ENCODE measurements around the gene DNAJB4. TPM values are rescaled to one million over a fixed set of nuclear protein-coding genes. Genes with fewer than 3 reads are reported as not detected.

DNAJB4 gene
- total RNA-seq, 1 donor from 2014 or later: 23.2 TPM

DNA sequence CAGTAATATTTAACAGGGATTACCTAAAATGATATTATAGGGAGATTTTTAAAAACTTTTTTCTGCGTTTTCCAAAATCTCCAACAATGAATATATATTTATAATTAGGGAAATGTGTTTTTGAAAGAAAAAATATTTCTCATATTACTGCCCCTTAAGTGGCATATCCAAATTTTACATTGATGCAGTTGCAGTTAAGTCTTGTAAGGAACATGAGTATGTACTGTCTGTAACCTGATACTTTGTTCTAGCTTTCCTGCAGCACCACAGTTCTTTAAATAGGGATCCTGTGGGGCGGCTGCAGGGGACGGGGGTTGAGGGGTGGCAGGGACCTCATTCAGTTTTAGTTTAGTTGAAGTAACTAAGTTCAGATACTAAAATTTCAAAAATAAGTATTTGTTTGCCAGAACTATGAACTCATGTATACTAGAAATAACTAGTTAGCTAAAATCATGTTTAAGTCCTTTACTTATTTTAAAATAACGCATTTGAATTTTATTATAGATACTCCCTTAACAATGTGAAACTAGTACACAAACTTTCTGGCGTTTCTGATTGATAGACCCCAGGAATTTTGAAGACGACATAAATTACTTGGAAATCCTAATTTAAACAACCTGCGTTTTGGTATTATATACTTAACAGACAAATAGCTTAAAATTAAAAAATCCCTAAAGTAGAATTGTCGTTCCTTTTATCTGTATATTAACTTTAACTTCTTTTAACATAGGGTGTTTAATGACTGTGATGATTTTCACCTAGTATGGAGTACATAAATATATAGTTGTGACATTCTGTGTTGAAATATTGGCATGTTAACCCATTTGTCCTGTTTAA is 639 bp upstream of the DNAJB4 start:
- peaks cover 2% of the 10 kb centered on the region for H3K27me3 Mint-ChIP-seq (ENCODE audit: low read depth)
- peak; percentile 32 for DNase-seq (ENCODE audit: low read depth, low spot score)
- no peaks in the 10 kb centered on the region for H3K9me3 Mint-ChIP-seq
- peak overlapping the region; percentile 75 for H3K4me3 Mint-ChIP-seq
- peaks cover 40% of the 10 kb centered on the region for H3K4me1 Mint-ChIP-seq
- H3K36me3 Mint-ChIP-seq (ENCODE audit: low read depth): no peaks in the 10 kb centered on the region
- H3K27ac Mint-ChIP-seq (ENCODE audit: unreplicated experiment): peak overlapping the region; percentile 96
- TF ChIP-seq, protein P1, sequence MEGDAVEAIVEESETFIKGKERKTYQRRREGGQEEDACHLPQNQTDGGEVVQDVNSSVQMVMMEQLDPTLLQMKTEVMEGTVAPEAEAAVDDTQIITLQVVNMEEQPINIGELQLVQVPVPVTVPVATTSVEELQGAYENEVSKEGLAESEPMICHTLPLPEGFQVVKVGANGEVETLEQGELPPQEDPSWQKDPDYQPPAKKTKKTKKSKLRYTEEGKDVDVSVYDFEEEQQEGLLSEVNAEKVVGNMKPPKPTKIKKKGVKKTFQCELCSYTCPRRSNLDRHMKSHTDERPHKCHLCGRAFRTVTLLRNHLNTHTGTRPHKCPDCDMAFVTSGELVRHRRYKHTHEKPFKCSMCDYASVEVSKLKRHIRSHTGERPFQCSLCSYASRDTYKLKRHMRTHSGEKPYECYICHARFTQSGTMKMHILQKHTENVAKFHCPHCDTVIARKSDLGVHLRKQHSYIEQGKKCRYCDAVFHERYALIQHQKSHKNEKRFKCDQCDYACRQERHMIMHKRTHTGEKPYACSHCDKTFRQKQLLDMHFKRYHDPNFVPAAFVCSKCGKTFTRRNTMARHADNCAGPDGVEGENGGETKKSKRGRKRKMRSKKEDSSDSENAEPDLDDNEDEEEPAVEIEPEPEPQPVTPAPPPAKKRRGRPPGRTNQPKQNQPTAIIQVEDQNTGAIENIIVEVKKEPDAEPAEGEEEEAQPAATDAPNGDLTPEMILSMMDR (conservative IDR thresholded peaks at IDR 0.05): no peak

DNA sequence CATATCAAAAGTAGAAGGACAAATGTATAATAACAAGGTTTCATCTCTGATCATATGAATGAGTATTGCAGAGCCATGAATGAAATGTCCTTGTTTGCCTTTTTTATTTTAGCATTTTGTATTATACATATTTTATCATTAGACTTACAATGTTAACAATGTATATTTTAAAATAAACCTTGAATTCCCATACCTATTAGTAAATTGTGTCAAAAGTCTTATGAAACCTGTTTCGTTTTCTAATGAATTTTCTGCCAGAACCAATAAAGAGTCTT is 646 bp downstream of the DNAJB4 start:
- TF ChIP-seq, protein P1 (conservative IDR thresholded peaks at IDR 0.05): no peak
- Mint-ChIP-seq H3K9me3 (no peaks in the 10 kb centered on the region), H3K4me1 (peaks cover 40% of the 10 kb centered on the region), H3K36me3 (ENCODE audit: low read depth) (no peaks in the 10 kb centered on the region), H3K27ac (ENCODE audit: unreplicated experiment) (peak overlapping the region; percentile 96), H3K27me3 (ENCODE audit: low read depth) (peaks cover 2% of the 10 kb centered on the region), H3K4me3 (peak overlapping the region; percentile 75)
- DNase-seq (ENCODE audit: low read depth, low spot score): no peak

DNA sequence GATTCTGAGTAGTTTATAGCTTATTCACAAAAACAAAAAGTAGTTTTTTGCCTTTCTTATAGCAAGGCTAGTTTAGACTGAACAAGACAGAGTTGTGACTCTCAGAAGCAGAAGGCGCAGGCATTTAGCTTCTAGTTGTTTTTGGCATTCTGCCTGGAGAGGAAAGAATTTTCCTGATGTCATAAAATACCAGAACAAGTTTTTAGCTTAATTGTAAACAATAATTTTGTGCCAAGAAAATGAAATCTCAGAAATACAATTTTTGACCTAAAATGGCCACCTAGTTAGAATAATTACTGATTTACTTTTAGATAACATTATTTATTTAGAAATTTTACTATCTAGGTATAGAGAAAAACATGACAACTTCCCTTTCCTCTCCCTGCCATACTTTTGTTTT is 1.0 kb downstream of the DNAJB4 start:
- Mint-ChIP-seq H3K4me3 (peak overlapping the region; percentile 35), H3K9me3 (no peaks in the 10 kb centered on the region), H3K27ac (ENCODE audit: unreplicated experiment) (no peak overlapping the region), H3K4me1 (peaks cover 40% of the 10 kb centered on the region), H3K36me3 (ENCODE audit: low read depth) (no peaks in the 10 kb centered on the region), H3K27me3 (ENCODE audit: low read depth) (peaks cover 2% of the 10 kb centered on the region)
- TF ChIP-seq, protein P1 (conservative IDR thresholded peaks at IDR 0.05): no peak
- no peak for DNase-seq (ENCODE audit: low read depth, low spot score)

DNA sequence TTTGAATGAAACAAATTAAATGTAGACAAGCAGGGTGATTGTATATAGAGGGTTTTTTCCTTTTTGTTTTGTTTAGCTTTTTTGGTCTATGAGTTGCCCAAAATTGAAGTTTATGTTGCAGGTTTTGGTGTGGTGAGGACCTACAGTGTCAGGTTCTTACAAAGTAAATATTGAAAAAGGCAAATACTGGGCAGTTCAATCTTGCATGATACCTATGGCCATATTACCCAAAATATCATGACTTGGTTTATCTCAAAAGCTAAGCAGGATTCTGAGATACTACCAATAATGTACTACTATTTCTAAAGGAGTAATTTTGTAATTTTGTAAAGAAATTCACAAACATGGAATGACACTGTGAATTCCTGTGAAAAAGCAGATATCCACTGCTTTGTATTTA is 1.8 kb downstream of the DNAJB4 start:
- Mint-ChIP-seq H3K4me1 (peaks cover 43% of the 10 kb centered on the region), H3K27me3 (ENCODE audit: low read depth) (peaks cover 2% of the 10 kb centered on the region), H3K9me3 (no peaks in the 10 kb centered on the region), H3K4me3 (peak overlapping the region; percentile 21), H3K36me3 (ENCODE audit: low read depth) (no peaks in the 10 kb centered on the region), H3K27ac (ENCODE audit: unreplicated experiment) (no peak overlapping the region)
- TF ChIP-seq, protein P1 (conservative IDR thresholded peaks at IDR 0.05): no peak
- no peak for DNase-seq (ENCODE audit: low read depth, low spot score)

DNA sequence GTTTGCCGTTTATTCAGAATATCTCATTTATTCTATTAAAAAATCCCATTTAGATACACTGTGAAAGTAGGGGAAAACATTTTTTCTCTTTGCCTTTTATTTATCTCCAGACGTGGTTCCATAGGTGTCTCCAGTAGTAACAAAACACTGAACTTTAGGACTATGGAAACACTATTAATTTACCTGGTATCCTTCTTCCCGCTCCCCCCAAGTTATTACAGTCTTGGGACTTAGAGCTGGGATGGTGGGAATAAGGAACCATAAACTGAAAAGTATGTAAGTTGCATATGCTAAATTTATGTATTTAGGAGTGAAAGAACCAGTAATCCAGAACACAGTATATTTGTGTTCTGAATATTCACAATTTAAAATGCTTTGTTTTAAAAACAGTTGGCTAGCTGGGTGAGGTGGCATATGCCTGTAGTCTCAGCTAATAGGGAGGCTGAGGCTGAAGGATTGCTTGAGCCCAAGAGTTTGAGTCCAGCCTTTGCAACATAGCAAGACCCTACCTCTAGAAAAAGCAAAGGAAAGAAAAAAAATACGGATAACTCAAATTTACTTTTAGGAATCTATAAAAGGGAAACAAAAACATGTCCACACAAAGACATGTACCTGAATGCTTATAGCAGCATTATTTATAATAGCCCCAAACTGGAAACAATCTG is 3.1 kb downstream of the DNAJB4 start:
- H3K36me3 Mint-ChIP-seq (ENCODE audit: low read depth): no peaks in the 10 kb centered on the region
- H3K27ac Mint-ChIP-seq (ENCODE audit: unreplicated experiment): peak overlapping the region; percentile 32
- DNase-seq (ENCODE audit: low read depth, low spot score): no peak
- peaks cover 2% of the 10 kb centered on the region for H3K27me3 Mint-ChIP-seq (ENCODE audit: low read depth)
- H3K4me3 Mint-ChIP-seq: peak overlapping the region; percentile 60
- H3K9me3 Mint-ChIP-seq: no peaks in the 10 kb centered on the region
- TF ChIP-seq, protein P1 (conservative IDR thresholded peaks at IDR 0.05): no peak
- peaks cover 36% of the 10 kb centered on the region for H3K4me1 Mint-ChIP-seq

All from neural crest cell (in vitro differentiated cells).